ENCODE measurements around the gene SAP30L. TPM values are rescaled to one million over a fixed set of nuclear protein-coding genes. Genes with fewer than 3 reads are reported as not detected.

SAP30L gene
- total and polyA plus RNA-seq, 2 of the 4 experiments (the other 2 are of a cell fraction): 9.7 to 17.6 TPM

GRCh38 chr5:154506716-154507080 is 60.9 kb downstream of the SAP30L start:
- Histone ChIP-seq H3K14ac (replicated peaks; ENCODE audit: low read depth, low read length) (no peak overlapping the region), H3K56ac (ENCODE audit: extremely low read depth, insufficient read depth, low read length) (no peak overlapping the region), H3K9ac (ENCODE audit: low read depth, low read length) (no peak overlapping the region), H2AK5ac (ENCODE audit: low read depth, low read length) (no peak overlapping the region), H3K27me3 (ENCODE audit: control insufficient read depth, insufficient read depth, low read length) (peaks cover 53% of the 10 kb centered on the region), H3K4me3 (ENCODE audit: insufficient read depth, low read depth, low read length) (no peak overlapping the region), H2AK9ac (replicated peaks; ENCODE audit: low read depth, low read length, poor library complexity) (no peak overlapping the region), H2BK5ac (ENCODE audit: low read depth, low read length, poor library complexity, severe bottlenecking) (no peak overlapping the region), H3K27ac (ENCODE audit: insufficient read depth, low read length) (no peak overlapping the region), H3K79me1 (ENCODE audit: low read depth in 1 of 2, low read length in 2 of 2) (no peaks in the 10 kb centered on the region), H4K8ac (ENCODE audit: low read depth in 2 of 2, low read length in 2 of 2) (no peak overlapping the region), H2BK15ac (ENCODE audit: low read depth, low read length) (no peak overlapping the region), H2AFZ (replicated peaks; ENCODE audit: low read length, poor library complexity) (no peak overlapping the region), H3K36me3 (ENCODE audit: control insufficient read depth, insufficient read depth, low read length) (no peaks in the 10 kb centered on the region), H3K4me1 (ENCODE audit: control insufficient read depth, insufficient read depth, low read length) (no peaks in the 10 kb centered on the region), H3K9me1 (ENCODE audit: insufficient read depth, low read length) (no peaks in the 10 kb centered on the region), H4K91ac (ENCODE audit: insufficient read depth, low read depth, low read length) (no peak overlapping the region), H3K23ac (ENCODE audit: low read depth, low read length) (no peak overlapping the region), H4K5ac (ENCODE audit: low read depth, low read length) (no peak overlapping the region), H3K4me2 (ENCODE audit: low read depth, low read length) (no peak overlapping the region), H2BK120ac (ENCODE audit: low read depth, low read length) (no peak overlapping the region), H3K4ac (ENCODE audit: low read depth, low read length) (no peak overlapping the region), H3K9me3 (ENCODE audit: control insufficient read depth, insufficient read depth, low read length) (no peaks in the 10 kb centered on the region), H2BK20ac (ENCODE audit: low read depth, low read length) (no peak overlapping the region), H4K20me1 (ENCODE audit: insufficient read depth, low read length) (no peaks in the 10 kb centered on the region), H3K18ac (ENCODE audit: low read depth, low read length) (no peak overlapping the region)
- dilution Hi-C loops (cut with HindIII; ENCODE audit: low sequenced_read_pairs, unreplicated experiment) (no loop called here), in situ Hi-C loops (cut with MboI; ENCODE audit: low sequenced_read_pairs) (no loop called here), intact Hi-C loops (cut with micrococcal nuclease) (no loop called here)
- ATAC-seq (ENCODE audit: low read depth) (no peak), DNase-seq (no peak)
- BruUV-seq (replicated peaks): no TSS peak
- 54% methylated on average over 5 of the region's 11 CpGs; no CpG with 5 or more reads in 1 of the 2 experiments for WGBS, 2 experiments (ENCODE audit: extremely low coverage in 2 of 2, insufficient read length in 1 of 2)
- POLR2A ChIA-PET (ENCODE audit: unreplicated experiment): interaction anchor here (0.6 kb wide), 1 partner anchor 257 kb away, joined by 3 read pairs; no protein-coding TSS in a partner anchor
- CTCF ChIA-PET: interaction anchor here (1.0 kb wide), 1 partner anchor 14 kb away, joined by 3 read pairs; no protein-coding TSS in a partner anchor
- TF ChIP-seq BHLHE40 (IDR thresholded peaks at IDR 0.05; ENCODE audit: low read depth, low read length) (no peak), RFX5 (IDR thresholded peaks at IDR 0.05; ENCODE audit: low read depth, low read length) (no peak), CHD1 (IDR thresholded peaks at IDR 0.05; ENCODE audit: low read depth, low read length) (no peak)

All from IMR-90 (cell line).